Trophoblast cell (in vitro differentiated cells and primary cell): ENCODE data around the gene PIK3R1.

Experiments
- DNase-seq, 2 donors: peaks; one replicate each; pipeline ENCODE4 v3.0.0-alpha.2; 2016
- H2AFZ ChIP-seq: 2 replicates; pipeline ENCODE4 v1.6.1; 2013; ENCODE audit warnings: low read length, moderate library complexity, mild to moderate bottlenecking; ENCODE audit not compliant: insufficient read depth, poor library complexity
- H2AK5ac ChIP-seq: 2 replicates; pipeline ENCODE4 v1.6.1; 2013; ENCODE audit warnings: mild to moderate bottlenecking, low read length
- H2BK120ac ChIP-seq: 2 replicates; pipeline ENCODE4 v1.6.1; 2013; ENCODE audit warnings: low read length, mild to moderate bottlenecking, moderate library complexity; ENCODE audit not compliant: insufficient read depth, poor library complexity
- H2BK12ac ChIP-seq: 2 replicates; pipeline ENCODE4 v1.6.1; 2013; ENCODE audit warnings: mild to moderate bottlenecking, low read length, moderate library complexity
- H2BK5ac ChIP-seq: 2 replicates; pipeline ENCODE4 v1.6.1; 2013; ENCODE audit warnings: low read length, low read depth, moderate library complexity, mild to moderate bottlenecking; ENCODE audit not compliant: poor library complexity
- H3K14ac ChIP-seq: 2 replicates; pipeline ENCODE4 v1.6.1; 2013; ENCODE audit warnings: mild to moderate bottlenecking, low read length
- H3K18ac ChIP-seq: 2 replicates; pipeline ENCODE4 v1.6.1; 2013; ENCODE audit warnings: mild to moderate bottlenecking, low read length
- H3K23ac ChIP-seq: 2 replicates; pipeline ENCODE4 v1.6.1; 2013; ENCODE audit warnings: low read length
- H3K27ac ChIP-seq: 2 replicates; pipeline ENCODE4 v1.5.1; 2013; ENCODE audit warnings: low read depth, mild to moderate bottlenecking, inconsistent platforms, low read length, moderate library complexity
- H3K27me3 ChIP-seq: 2 replicates; pipeline ENCODE4 v1.6.1; 2013; ENCODE audit warnings: inconsistent platforms, mild to moderate bottlenecking, low read length, moderate library complexity; ENCODE audit not compliant: insufficient read depth
- H3K36me3 ChIP-seq, 2 experiments: 1 replicate in 1 of 2; 2 replicates in 1 of 2; pipeline ENCODE4 v1.6.1; 2013; ENCODE audit warnings: low read length in 2 of 2, mild to moderate bottlenecking in 2 of 2, moderate library complexity in 1 of 2; ENCODE audit not compliant: insufficient read depth in 2 of 2, control insufficient read depth in 1 of 2
- H3K4ac ChIP-seq: 2 replicates; pipeline ENCODE4 v1.6.1; 2013; ENCODE audit warnings: low read depth, mild to moderate bottlenecking, low read length, moderate library complexity
- H3K4me1 ChIP-seq, 2 experiments: 1 replicate in 1 of 2; 2 replicates in 1 of 2; pipeline ENCODE4 v1.6.1; 2013; ENCODE audit warnings: low read length in 2 of 2, mild to moderate bottlenecking in 2 of 2, moderate library complexity in 1 of 2; ENCODE audit not compliant: insufficient read depth in 2 of 2, control insufficient read depth in 1 of 2
- H3K4me2 ChIP-seq: 2 replicates; pipeline ENCODE4 v1.6.1; 2013; ENCODE audit warnings: inconsistent platforms, mild to moderate bottlenecking, low read length, moderate library complexity
- H3K4me3 ChIP-seq: 2 replicates; pipeline ENCODE4 v1.5.1; 2013; ENCODE audit warnings: mild to moderate bottlenecking, low read depth, low read length, inconsistent platforms
- H3K79me1 ChIP-seq: one replicate; pipeline ENCODE4 v1.6.1; 2013; ENCODE audit warnings: low read length
- H3K79me2 ChIP-seq: 2 replicates; pipeline ENCODE4 v1.6.1; 2013; ENCODE audit warnings: low read length, mild to moderate bottlenecking; ENCODE audit not compliant: control insufficient read depth, insufficient read depth, poor library complexity
- H3K9ac ChIP-seq: 2 replicates; pipeline ENCODE4 v1.6.1; 2013; ENCODE audit warnings: mild to moderate bottlenecking, low read length
- H3K9me3 ChIP-seq: 2 replicates; pipeline ENCODE4 v1.6.1; 2013; ENCODE audit warnings: low read depth, mild to moderate bottlenecking, control low read depth, inconsistent platforms, low read length; ENCODE audit not compliant: insufficient read depth
- H4K12ac ChIP-seq: 2 replicates; pipeline ENCODE4 v1.6.1; 2013; ENCODE audit warnings: low read depth, mild to moderate bottlenecking, low read length, moderate library complexity
- H4K8ac ChIP-seq: 2 replicates; pipeline ENCODE4 v1.6.1; 2013; ENCODE audit warnings: low read depth, mild to moderate bottlenecking, low read length, moderate library complexity
- H4K91ac ChIP-seq: one replicate; pipeline ENCODE4 v1.6.1; 2013; ENCODE audit warnings: low read depth, mild to moderate bottlenecking, low read length, moderate library complexity
- WGBS: extraction: QIAGEN DNeasy Blood & Tissue Kit; methylation state at CpG from one replicate; pipeline ENCODE4 v1.1.7; 2013; ENCODE audit warnings: missing lambda C conversion rate; ENCODE audit not compliant: insufficient read length, insufficient coverage; ENCODE audit errors: extremely low coverage; 5-methylcytosine and 5-hydroxymethylcytosine counted together

The PIK3R1 gene

DNA sequence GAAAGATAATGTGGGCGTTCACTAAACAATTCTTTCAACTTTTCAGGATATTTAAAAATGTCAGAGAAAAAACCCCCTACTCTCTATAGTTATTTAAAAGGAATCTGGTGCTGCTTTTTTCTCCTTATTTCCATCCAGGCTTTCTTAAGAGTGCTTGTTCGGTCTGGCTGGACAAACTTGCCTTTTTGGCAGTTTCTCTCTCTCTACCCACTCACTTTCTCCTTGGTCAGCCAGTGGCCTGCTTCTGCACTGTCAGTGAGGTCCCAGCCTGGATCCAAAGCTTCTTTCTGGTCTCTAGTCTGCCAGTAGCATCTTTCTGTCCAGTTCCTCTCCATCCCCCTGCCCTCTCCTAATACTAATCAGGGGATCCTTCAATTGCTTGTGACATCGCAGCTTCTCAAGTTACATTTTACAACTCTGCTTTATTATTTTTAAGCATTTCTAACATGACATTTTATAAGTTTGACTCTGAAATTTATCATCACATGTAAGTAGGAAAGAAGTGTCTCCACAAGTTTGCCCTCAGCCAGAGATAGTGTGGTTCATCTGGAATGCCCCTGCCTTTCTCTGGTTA is 50.4 kb downstream of the PIK3R1 start:
- Histone ChIP-seq H2AK5ac (no peak overlapping the region), H3K4me3 (no peak overlapping the region), H3K27ac (no peak overlapping the region), H3K4ac (peak overlapping the region; percentile 71), H3K23ac (no peak overlapping the region), H2BK5ac (peak overlapping the region; percentile 40), H3K18ac (no peak overlapping the region), H3K9ac (no peak overlapping the region), H4K8ac (no peak overlapping the region), H3K36me3 (peaks cover 2 to 3% of the 10 kb centered on the region in 2 experiments), H3K79me1 (no peaks in the 10 kb centered on the region), H3K4me2 (no peak overlapping the region), H2AFZ (no peak overlapping the region), H4K91ac (no peak overlapping the region), H3K4me1 (no peaks in the 10 kb centered on the region), H3K9me3 (no peaks in the 10 kb centered on the region), H4K12ac (no peak overlapping the region), H3K27me3 (no peaks in the 10 kb centered on the region), H2BK120ac (no peak overlapping the region), H2BK12ac (peak overlapping the region; percentile 84), H3K14ac (no peak overlapping the region), H3K79me2 (peaks cover 1% of the 10 kb centered on the region)
- WGBS = no CpG with 5 or more reads among the region's 3 CpGs
- DNase-seq = peak in 1 of 2 donors; percentile 13

DNA sequence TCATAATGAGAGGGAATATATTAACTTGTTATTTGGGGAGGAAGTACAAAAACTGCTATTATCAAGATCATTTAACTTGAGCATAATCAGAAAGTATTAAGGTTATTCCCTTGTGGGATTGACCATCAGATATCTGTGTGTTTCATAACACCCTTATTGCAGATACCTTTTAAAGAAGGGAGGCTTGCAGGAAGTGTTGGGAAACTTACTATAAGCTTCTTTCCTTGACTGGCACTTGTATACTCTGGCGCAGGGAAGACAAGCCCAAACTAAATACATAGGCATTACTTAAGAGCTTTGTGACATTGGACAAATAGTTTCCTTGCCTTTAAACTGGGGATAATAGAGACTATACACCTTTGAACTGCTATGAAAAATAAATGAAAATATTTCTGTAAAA is 50.9 kb downstream of the PIK3R1 start:
- H3K4ac ChIP-seq = no peak overlapping the region
- H4K91ac ChIP-seq = no peak overlapping the region
- H3K79me2 ChIP-seq = peaks cover 1% of the 10 kb centered on the region
- no peak overlapping the region for H4K8ac ChIP-seq
- H3K4me3 ChIP-seq = no peak overlapping the region
- H2AK5ac ChIP-seq = no peak overlapping the region
- H2BK120ac ChIP-seq = no peak overlapping the region
- peaks cover 2 to 3% of the 10 kb centered on the region in 2 experiments for H3K36me3 ChIP-seq
- no peak overlapping the region for H3K23ac ChIP-seq
- no CpG with 5 or more reads among the region's 1 CpG for WGBS
- H3K9ac ChIP-seq = no peak overlapping the region
- H3K4me2 ChIP-seq = no peak overlapping the region
- no peak overlapping the region for H3K27ac ChIP-seq
- no peak overlapping the region for H3K14ac ChIP-seq
- H4K12ac ChIP-seq = no peak overlapping the region
- peak in 1 of 2 donors; percentile 53 for DNase-seq
- no peaks in the 10 kb centered on the region for H3K79me1 ChIP-seq
- no peak overlapping the region for H2BK12ac ChIP-seq
- no peaks in the 10 kb centered on the region for H3K27me3 ChIP-seq
- H2BK5ac ChIP-seq = no peak overlapping the region
- H3K4me1 ChIP-seq = no peaks in the 10 kb centered on the region
- no peak overlapping the region for H2AFZ ChIP-seq
- H3K9me3 ChIP-seq = no peaks in the 10 kb centered on the region
- no peak overlapping the region for H3K18ac ChIP-seq

DNA sequence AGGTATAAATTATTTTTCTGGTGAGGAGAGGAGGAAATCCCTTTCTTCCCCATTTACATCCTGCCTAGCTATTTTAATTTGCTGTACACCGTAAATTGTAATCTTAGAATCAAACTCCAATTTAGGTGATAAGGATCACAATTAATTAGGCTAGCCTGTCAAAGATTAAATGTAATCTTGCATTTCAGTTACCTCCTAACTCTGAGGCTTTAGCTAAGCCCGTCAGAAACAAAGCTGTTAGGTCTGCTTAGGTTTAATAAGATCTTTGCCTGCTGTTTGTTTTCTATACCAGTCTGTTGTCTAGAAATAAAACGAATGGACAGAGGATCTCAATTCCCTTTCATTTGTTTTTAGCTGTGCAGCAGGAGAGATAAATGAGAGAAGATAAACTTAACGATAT is 51.5 kb downstream of the PIK3R1 start:
- no peak overlapping the region for H3K4ac ChIP-seq
- no peak overlapping the region for H3K4me2 ChIP-seq
- H2BK12ac ChIP-seq = no peak overlapping the region
- no peaks in the 10 kb centered on the region for H3K9me3 ChIP-seq
- H3K14ac ChIP-seq = no peak overlapping the region
- H4K12ac ChIP-seq = no peak overlapping the region
- H3K27me3 ChIP-seq = no peaks in the 10 kb centered on the region
- H3K23ac ChIP-seq = no peak overlapping the region
- no peak overlapping the region for H3K18ac ChIP-seq
- H2BK5ac ChIP-seq = no peak overlapping the region
- no peak overlapping the region for H4K8ac ChIP-seq
- no peaks in the 10 kb centered on the region for H3K4me1 ChIP-seq
- no peak overlapping the region for H3K9ac ChIP-seq
- H2BK120ac ChIP-seq = no peak overlapping the region
- H3K36me3 ChIP-seq = peaks cover 2 to 3% of the 10 kb centered on the region in 2 experiments
- no peak overlapping the region for H3K4me3 ChIP-seq
- no peak overlapping the region for H3K27ac ChIP-seq
- H4K91ac ChIP-seq = no peak overlapping the region
- H2AK5ac ChIP-seq = no peak overlapping the region
- no peak for DNase-seq
- H2AFZ ChIP-seq = no peak overlapping the region
- no peaks in the 10 kb centered on the region for H3K79me1 ChIP-seq
- peaks cover 1% of the 10 kb centered on the region for H3K79me2 ChIP-seq
- no CpG with 5 or more reads among the region's 4 CpGs for WGBS

DNA sequence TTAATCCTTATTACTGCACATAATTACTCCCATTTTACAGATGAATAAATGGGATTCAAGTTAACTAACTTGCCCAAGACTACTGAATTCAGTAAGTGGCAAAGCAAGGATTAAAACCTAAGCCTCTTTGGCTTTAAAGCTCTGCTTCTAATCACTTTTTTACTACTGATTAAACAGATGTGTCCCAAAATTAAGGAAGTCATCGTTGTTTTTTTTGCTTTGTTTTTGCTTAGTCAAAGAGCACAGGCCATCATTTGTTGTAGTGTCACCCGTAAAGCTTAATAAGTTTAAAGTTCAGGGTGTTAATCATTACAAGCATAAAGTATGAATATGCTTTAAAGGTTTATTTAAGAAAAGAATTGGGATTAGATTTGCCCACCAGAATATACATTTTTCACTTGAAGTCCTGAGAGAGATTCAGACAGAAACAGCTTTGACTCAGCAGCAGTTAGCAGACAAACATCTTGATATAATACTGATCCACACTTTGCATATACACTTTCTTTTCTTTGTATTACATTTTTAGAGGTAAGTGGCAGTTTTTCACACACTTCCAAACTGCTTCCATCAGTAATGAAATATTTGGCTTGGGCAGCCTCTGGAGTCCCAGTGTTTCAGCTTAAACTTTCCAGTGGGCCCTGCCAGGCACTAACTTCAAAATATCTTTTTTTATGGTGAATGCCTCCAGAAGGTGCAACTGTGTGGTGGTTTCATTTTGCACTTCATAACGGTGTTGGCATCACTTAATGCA is 52.7 kb downstream of the PIK3R1 start:
- H3K23ac ChIP-seq = no peak overlapping the region
- H3K4ac ChIP-seq = peak overlapping the region; percentile 19
- H2BK5ac ChIP-seq = no peak overlapping the region
- H2BK120ac ChIP-seq = no peak overlapping the region
- no CpG with 5 or more reads among the region's 3 CpGs for WGBS
- H2BK12ac ChIP-seq = no peak overlapping the region
- H3K4me3 ChIP-seq = no peak overlapping the region
- H4K12ac ChIP-seq = no peak overlapping the region
- peak overlapping the region; percentile 7 for H4K8ac ChIP-seq
- H3K9ac ChIP-seq = no peak overlapping the region
- no peaks in the 10 kb centered on the region for H3K27me3 ChIP-seq
- no peak overlapping the region for H2AK5ac ChIP-seq
- no peaks in the 10 kb centered on the region for H3K9me3 ChIP-seq
- H2AFZ ChIP-seq = no peak overlapping the region
- H3K4me2 ChIP-seq = no peak overlapping the region
- H3K79me1 ChIP-seq = peaks cover 4% of the 10 kb centered on the region
- peaks cover 3% of the 10 kb centered on the region for H3K79me2 ChIP-seq
- no peak overlapping the region for H3K27ac ChIP-seq
- H3K18ac ChIP-seq = no peak overlapping the region
- no peak overlapping the region for H4K91ac ChIP-seq
- H3K4me1 ChIP-seq = peaks cover 3 to 4% of the 10 kb centered on the region in 2 experiments
- peaks cover 2 to 3% of the 10 kb centered on the region in 2 experiments for H3K36me3 ChIP-seq
- DNase-seq = no peak
- no peak overlapping the region for H3K14ac ChIP-seq
